HepG2 (cell line): ENCODE measurements around the gene BCAS1. TPM values are rescaled to one million over a fixed set of nuclear protein-coding genes. Genes with fewer than 3 reads are reported as not detected.

Experiments used
- ARID2 ChIP-seq: sonication (generic); formaldehyde crosslinking; IDR thresholded peaks from 2 replicates; pipeline ENCODE4 v1.8.1; 2022; ENCODE audit warnings: mild to moderate bottlenecking, missing genetic modification reagents, borderline replicate concordance
- ARNT ChIP-seq: fragments of 450-650 bp; IDR thresholded peaks from 2 replicates; pipeline ENCODE4 v1.6.1; 2017
- DR1 ChIP-seq: sonication (generic); formaldehyde crosslinking; IDR thresholded peaks from 2 replicates; pipeline ENCODE4 v1.8.0; 2021; ENCODE audit warnings: mild to moderate bottlenecking, missing genetic modification reagents, inconsistent platforms
- FOXA1 ChIP-seq, 2 experiments: fragments of 450-650 bp in 1 of 2; sonication (generic) in 1 of 2; formaldehyde crosslinking in 1 of 2; IDR thresholded peaks; 2 replicates each; pipeline versions ENCODE4 v1.4.0 to v1.6.1; 2016 to 2020; ENCODE audit warnings: missing genetic modification reagents in 1 of 2
- HES4 ChIP-seq: sonication (generic); formaldehyde crosslinking; IDR thresholded peaks from 2 replicates; pipeline ENCODE4 v1.9.0; 2021; ENCODE audit warnings: mild to moderate bottlenecking, missing genetic modification reagents, borderline replicate concordance
- IKZF4 ChIP-seq: sonication (generic); formaldehyde crosslinking; IDR thresholded peaks from 2 replicates; pipeline ENCODE4 v1.5.1; 2020; ENCODE audit warnings: borderline replicate concordance, mild to moderate bottlenecking, low read depth, missing genetic modification reagents; ENCODE audit errors: not compliant biosample characterization
- KLF6 ChIP-seq: IDR thresholded peaks from 2 replicates; pipeline ENCODE4 v1.8.0; 2016; ENCODE audit warnings: missing biosample characterization, missing genetic modification reagents
- KMT2A ChIP-seq: sonication (generic); formaldehyde crosslinking; IDR thresholded peaks from 2 replicates; pipeline ENCODE4 v1.4.0; 2020; ENCODE audit warnings: missing genetic modification reagents
- MED1 ChIP-seq: sonication (generic); formaldehyde crosslinking; IDR thresholded peaks from 2 replicates; pipeline ENCODE4 v1.4.0; 2020; ENCODE audit warnings: missing genetic modification reagents
- MEIS1 ChIP-seq: sonication (generic); formaldehyde crosslinking; IDR thresholded peaks from 2 replicates; pipeline ENCODE4 v1.9.0; 2021; ENCODE audit warnings: mild to moderate bottlenecking, missing genetic modification reagents, moderate library complexity, borderline replicate concordance
- MXI1 ChIP-seq: IDR thresholded peaks from 3 replicates; pipeline ENCODE4 v1.6.1; 2012; ENCODE audit warnings: low read depth, low read length, inconsistent platforms, borderline replicate concordance
- NCOR1 ChIP-seq: fragments of 200-600 bp; sonication (generic); IDR thresholded peaks from 2 replicates; pipeline ENCODE4 v1.7.0; 2017; ENCODE audit warnings: antibody characterized with exemption, low read length, borderline replicate concordance
- NFYB ChIP-seq: sonication (generic); formaldehyde crosslinking; IDR thresholded peaks from 2 replicates; pipeline ENCODE4 v1.4.0; 2020; ENCODE audit warnings: missing genetic modification reagents
- RFX1 ChIP-seq: fragments of 450-650 bp; IDR thresholded peaks from 2 replicates; pipeline ENCODE4 v1.6.1; 2017
- RFXANK ChIP-seq: IDR thresholded peaks from 2 replicates; pipeline ENCODE4 v1.6.1; 2016
- RXRA ChIP-seq: sonication (generic); formaldehyde crosslinking; IDR thresholded peaks from 2 replicates; pipeline ENCODE4 v1.5.1; 2020; ENCODE audit warnings: missing genetic modification reagents
- SALL1 ChIP-seq: sonication (generic); formaldehyde crosslinking; IDR thresholded peaks from 2 replicates; pipeline ENCODE4 v1.8.0; 2022; ENCODE audit warnings: mild to moderate bottlenecking, missing genetic modification reagents
- SMARCC2 ChIP-seq: fragments of 450-650 bp; IDR thresholded peaks from 2 replicates; pipeline ENCODE4 v1.6.1; 2017; ENCODE audit warnings: antibody characterized with exemption, mild to moderate bottlenecking
- SOX13 ChIP-seq, 3 experiments: fragments of 450-650 bp in 1 of 3; sonication (generic) in 1 of 3; formaldehyde crosslinking in 1 of 3; IDR thresholded peaks in 2 of 3; conservative IDR thresholded peaks in 1 of 3; 2 replicates each; pipeline versions ENCODE4 v1.5.0 to v1.6.1; 2016 to 2020; ENCODE audit warnings: antibody characterized with exemption in 1 of 3, mild to moderate bottlenecking in 1 of 3, missing compliant biosample characterization in 1 of 3, missing genetic modification reagents in 1 of 3, moderate library complexity in 1 of 3
- SPEN ChIP-seq: sonication (generic); formaldehyde crosslinking; IDR thresholded peaks from 2 replicates; pipeline ENCODE4 v1.5.1; 2020; ENCODE audit warnings: low read depth, mild to moderate bottlenecking, missing genetic modification reagents
- YY1 ChIP-seq: IDR thresholded peaks from 2 replicates; pipeline ENCODE4 v1.6.1; 2011; ENCODE audit warnings: low read length, low read depth, moderate library complexity, mild to moderate bottlenecking; ENCODE audit not compliant: insufficient read depth, insufficient replicate concordance
- ZMYM2 ChIP-seq: sonication (generic); formaldehyde crosslinking; IDR thresholded peaks from 2 replicates; pipeline ENCODE4 v1.8.0; 2022; ENCODE audit warnings: mild to moderate bottlenecking, missing genetic modification reagents
- ZNF12 ChIP-seq: sonication (generic); formaldehyde crosslinking; IDR thresholded peaks from 2 replicates; pipeline ENCODE4 v1.5.0; 2020; ENCODE audit warnings: missing genetic modification reagents
- ZNF292 ChIP-seq: sonication (generic); formaldehyde crosslinking; IDR thresholded peaks from 2 replicates; pipeline ENCODE4 v1.8.1; 2022; ENCODE audit warnings: mild to moderate bottlenecking, low read depth, missing genetic modification reagents, borderline replicate concordance
- ZNF546 ChIP-seq: sonication (generic); formaldehyde crosslinking; conservative IDR thresholded peaks from 2 replicates; pipeline ENCODE4 v1.8.1; 2023; ENCODE audit warnings: mild to moderate bottlenecking, missing genetic modification reagents
- ZSCAN30 ChIP-seq: sonication (generic); formaldehyde crosslinking; IDR thresholded peaks from 2 replicates; pipeline ENCODE4 v1.5.0; 2020; ENCODE audit warnings: mild to moderate bottlenecking, missing genetic modification reagents
- polyA plus RNA-seq, 8 experiments: library from polyadenylated mRNA; depleted of rRNA in 3 of 8; stranded (reverse) in 7 of 8; unstranded in 1 of 8; fragments of >200 nt; fragmentation: Illumina TruSeq in 4 of 8; extraction: Trizol in 4 of 8; gene quantifications; 2 replicates each; pipeline versions ENCODE4 v1.2.1 to v1.2.3, GENCODE V29; 2011 to 2016; ENCODE audit warnings: low read depth in 4 of 8, missing spikeins in 1 of 8, mixed read lengths in 1 of 8; ENCODE audit not compliant: insufficient read depth in 1 of 8
- total RNA-seq, 5 experiments: library from RNA; depleted of rRNA; stranded (reverse); fragments of >200 nt; fragmentation: Illumina TruSeq; extraction: Trizol; gene quantifications; 2 replicates each; pipeline ENCODE4 v1.2.3, GENCODE V29; 2016; ENCODE audit warnings: low read depth in 1 of 5
- TF ChIP-seq, protein P1 (sequence below): sonication (generic); formaldehyde crosslinking; IDR thresholded peaks from 2 replicates; pipeline ENCODE4 v1.8.1; 2023; ENCODE audit warnings: mild to moderate bottlenecking, moderate library complexity, missing genetic modification reagents
- TF ChIP-seq, protein P2 (sequence below): sonication (generic); formaldehyde crosslinking; IDR thresholded peaks from 2 replicates; pipeline ENCODE4 v1.8.1; 2023; ENCODE audit warnings: mild to moderate bottlenecking, missing genetic modification reagents
- TF ChIP-seq, protein P3 (sequence below): IDR thresholded peaks from 2 replicates; pipeline ENCODE4 v1.6.1; 2016; ENCODE audit warnings: low read depth, control low read depth

The BCAS1 gene
- total and polyA plus RNA-seq, 2 of the 13 experiments (the other 11 are each of a cell fraction or from before 2014, with no cell fraction given) = 0.55 to 0.91 TPM

DNA sequence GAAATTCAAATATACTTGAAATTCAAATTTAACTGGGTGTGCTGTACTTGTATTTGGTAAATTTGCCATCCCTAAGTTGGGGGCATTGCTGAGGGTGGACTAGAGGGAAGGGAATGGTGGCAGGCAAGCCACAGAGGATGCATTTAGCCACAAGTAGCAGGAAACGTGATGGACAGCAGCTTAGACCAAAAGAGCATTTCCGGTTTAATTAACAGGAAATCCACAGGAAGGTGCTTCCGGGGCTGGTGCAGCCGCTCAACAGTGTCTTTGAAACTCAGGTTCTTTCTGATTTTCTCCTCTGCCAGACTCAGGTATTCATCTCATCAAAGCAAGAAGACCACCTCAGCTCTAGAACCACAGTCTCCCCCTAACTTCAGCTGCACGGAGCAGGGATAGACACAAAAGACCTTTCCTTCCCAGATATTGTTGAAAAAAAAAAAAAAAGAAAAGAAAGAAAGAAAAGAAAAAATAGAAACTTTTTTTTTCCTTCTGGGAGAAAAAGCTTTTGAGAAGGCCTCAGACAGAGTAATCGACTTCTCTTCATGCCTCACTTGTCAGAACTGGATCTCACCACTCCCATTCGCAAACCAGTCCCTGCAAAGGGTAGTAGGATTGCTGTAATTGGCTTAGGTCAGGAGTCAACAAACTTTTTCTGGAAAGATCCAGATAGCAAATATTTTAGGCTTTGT is 8.0 kb upstream of the BCAS1 start (continued):
- TF ChIP-seq RXRA (CRISPR knock-in tag) = no peak
- no peak for TF ChIP-seq DR1 (CRISPR knock-in tag)
- TF ChIP-seq ZNF292 (CRISPR knock-in tag) = no peak
- TF ChIP-seq SPEN (CRISPR knock-in tag) = no peak
- TF ChIP-seq ZNF12 (CRISPR knock-in tag) = no peak
- TF ChIP-seq KMT2A = no peak
- TF ChIP-seq, protein P1, sequence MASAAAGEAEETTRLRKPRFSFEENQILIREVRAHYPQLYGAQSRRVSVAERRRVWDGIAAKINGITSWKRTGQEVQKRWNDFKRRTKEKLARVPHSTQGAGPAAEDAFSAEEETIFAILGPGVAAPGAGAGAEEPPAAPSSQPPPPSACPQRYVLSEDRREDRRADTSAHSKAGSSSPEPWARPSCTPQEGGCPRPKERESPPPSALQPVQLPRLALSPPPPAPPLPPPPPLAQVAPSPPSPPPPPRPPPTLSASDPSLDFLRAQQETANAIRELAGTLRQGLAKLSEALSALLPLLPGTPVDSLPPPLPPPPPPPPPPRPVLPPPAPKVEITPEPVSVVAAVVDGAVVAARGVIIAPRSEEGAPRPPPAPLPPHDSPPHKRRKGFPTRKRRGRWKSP (CRISPR knock-in tag) = no peak
- TF ChIP-seq SOX13 (IDR thresholded peaks at IDR 0.05) = no peak
- no peak for TF ChIP-seq SOX13 (CRISPR knock-in tag; conservative IDR thresholded peaks at IDR 0.05 in 1 of 2, IDR thresholded peaks at IDR 0.05 in 1 of 2)
- TF ChIP-seq, protein P2, sequence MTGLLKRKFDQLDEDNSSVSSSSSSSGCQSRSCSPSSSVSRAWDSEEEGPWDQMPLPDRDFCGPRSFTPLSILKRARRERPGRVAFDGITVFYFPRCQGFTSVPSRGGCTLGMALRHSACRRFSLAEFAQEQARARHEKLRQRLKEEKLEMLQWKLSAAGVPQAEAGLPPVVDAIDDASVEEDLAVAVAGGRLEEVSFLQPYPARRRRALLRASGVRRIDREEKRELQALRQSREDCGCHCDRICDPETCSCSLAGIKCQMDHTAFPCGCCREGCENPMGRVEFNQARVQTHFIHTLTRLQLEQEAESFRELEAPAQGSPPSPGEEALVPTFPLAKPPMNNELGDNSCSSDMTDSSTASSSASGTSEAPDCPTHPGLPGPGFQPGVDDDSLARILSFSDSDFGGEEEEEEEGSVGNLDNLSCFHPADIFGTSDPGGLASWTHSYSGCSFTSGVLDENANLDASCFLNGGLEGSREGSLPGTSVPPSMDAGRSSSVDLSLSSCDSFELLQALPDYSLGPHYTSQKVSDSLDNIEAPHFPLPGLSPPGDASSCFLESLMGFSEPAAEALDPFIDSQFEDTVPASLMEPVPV (CRISPR knock-in tag) = no peak
- no peak for TF ChIP-seq SMARCC2
- no peak for TF ChIP-seq ARNT
- TF ChIP-seq FOXA1 (IDR thresholded peaks at IDR 0.05) = no peak
- TF ChIP-seq FOXA1 (CRISPR knock-in tag; IDR thresholded peaks at IDR 0.05) = no peak
- no peak for TF ChIP-seq MXI1
- TF ChIP-seq ZMYM2 (CRISPR knock-in tag) = no peak
- no peak for TF ChIP-seq SALL1 (CRISPR knock-in tag)
- TF ChIP-seq NCOR1 = no peak
- TF ChIP-seq ARID2 (CRISPR knock-in tag) = no peak
- TF ChIP-seq ZNF546 (CRISPR knock-in tag) = no peak
- TF ChIP-seq, protein P3, sequence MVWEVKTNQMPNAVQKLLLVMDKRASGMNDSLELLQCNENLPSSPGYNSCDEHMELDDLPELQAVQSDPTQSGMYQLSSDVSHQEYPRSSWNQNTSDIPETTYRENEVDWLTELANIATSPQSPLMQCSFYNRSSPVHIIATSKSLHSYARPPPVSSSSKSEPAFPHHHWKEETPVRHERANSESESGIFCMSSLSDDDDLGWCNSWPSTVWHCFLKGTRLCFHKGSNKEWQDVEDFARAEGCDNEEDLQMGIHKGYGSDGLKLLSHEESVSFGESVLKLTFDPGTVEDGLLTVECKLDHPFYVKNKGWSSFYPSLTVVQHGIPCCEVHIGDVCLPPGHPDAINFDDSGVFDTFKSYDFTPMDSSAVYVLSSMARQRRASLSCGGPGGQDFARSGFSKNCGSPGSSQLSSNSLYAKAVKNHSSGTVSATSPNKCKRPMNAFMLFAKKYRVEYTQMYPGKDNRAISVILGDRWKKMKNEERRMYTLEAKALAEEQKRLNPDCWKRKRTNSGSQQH = no peak
- no peak for TF ChIP-seq ZSCAN30 (CRISPR knock-in tag)
- TF ChIP-seq MED1 = no peak
- TF ChIP-seq KLF6 (CRISPR knock-in tag) = no peak
- no peak for TF ChIP-seq RFX1
- TF ChIP-seq YY1 = no peak
- no peak for TF ChIP-seq HES4
- TF ChIP-seq IKZF4 (CRISPR knock-in tag) = no peak
- TF ChIP-seq NFYB (CRISPR knock-in tag) = no peak
- no peak for TF ChIP-seq MEIS1 (CRISPR knock-in tag)
- TF ChIP-seq RFXANK = no peak
